Activated naive CD8-positive, alpha-beta T cell (primary cell): ENCODE results near the gene KCNJ3.

Experiments
- H3K27ac Mint-ChIP-seq: one replicate; pipeline ENCODE4 v1.8.0; 2021; ENCODE audit warnings: mixed read lengths
- H3K27me3 Mint-ChIP-seq: one replicate; pipeline ENCODE4 v1.8.0; 2021; ENCODE audit warnings: mixed read lengths
- H3K36me3 Mint-ChIP-seq: one replicate; pipeline ENCODE4 v1.8.0; 2021; ENCODE audit warnings: mixed read lengths
- H3K4me1 Mint-ChIP-seq: one replicate; pipeline ENCODE4 v1.8.0; 2021; ENCODE audit warnings: low read depth, mixed read lengths
- H3K4me3 Mint-ChIP-seq: one replicate; pipeline ENCODE4 v1.8.0; 2021; ENCODE audit warnings: mild to moderate bottlenecking, mixed read lengths
- H3K9me3 Mint-ChIP-seq: one replicate; pipeline ENCODE4 v1.8.0; 2021; ENCODE audit warnings: low read depth, mixed read lengths

The KCNJ3 gene

DNA sequence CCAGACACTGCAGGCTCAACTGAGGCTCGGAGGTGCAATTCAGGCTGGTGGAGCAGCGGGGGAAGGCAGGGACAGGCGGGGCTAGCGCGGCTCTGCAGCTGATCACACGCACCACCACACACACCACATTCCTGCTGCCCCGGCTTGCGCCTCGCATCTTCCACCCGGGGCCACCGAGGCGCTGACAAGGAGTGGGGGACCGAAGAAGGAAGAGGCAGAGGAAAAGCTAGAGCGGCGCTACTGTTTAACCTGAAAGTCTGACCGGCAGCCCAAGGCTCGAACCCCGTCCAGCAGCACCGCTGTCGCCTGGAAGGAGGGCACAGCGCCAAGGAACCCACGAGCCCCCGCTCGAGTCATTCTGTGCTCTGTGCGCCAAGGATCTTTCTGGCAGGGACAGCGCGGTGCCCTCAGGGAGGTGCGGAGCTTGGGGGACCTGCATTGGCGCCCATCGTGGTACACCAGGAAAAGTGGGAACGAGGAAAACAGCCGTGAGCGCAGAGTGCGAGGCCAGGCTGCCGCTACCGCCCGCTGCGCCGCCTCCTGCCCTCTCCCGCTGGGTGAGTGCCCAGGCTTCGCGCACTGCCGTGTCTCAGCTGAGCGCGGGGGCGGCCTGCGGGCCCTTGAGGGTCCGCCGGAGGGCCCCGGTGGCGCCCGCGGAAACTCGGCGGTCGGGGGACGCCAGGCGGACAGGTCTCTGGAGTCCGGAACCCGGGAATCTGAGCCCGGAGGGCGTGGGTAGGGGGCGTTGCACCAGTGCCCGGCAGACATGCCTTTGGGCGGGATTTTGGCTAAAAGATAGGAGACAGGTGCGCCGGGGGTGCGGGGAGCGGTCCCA is 860 bp upstream of the KCNJ3 start:
- peaks cover 2% of the 10 kb centered on the region for H3K4me1 Mint-ChIP-seq
- peaks cover 15% of the 10 kb centered on the region for H3K27me3 Mint-ChIP-seq
- H3K27ac Mint-ChIP-seq: no peak overlapping the region
- H3K4me3 Mint-ChIP-seq: peak overlapping the region; percentile 28
- H3K36me3 Mint-ChIP-seq: no peaks in the 10 kb centered on the region
- H3K9me3 Mint-ChIP-seq: no peaks in the 10 kb centered on the region

DNA sequence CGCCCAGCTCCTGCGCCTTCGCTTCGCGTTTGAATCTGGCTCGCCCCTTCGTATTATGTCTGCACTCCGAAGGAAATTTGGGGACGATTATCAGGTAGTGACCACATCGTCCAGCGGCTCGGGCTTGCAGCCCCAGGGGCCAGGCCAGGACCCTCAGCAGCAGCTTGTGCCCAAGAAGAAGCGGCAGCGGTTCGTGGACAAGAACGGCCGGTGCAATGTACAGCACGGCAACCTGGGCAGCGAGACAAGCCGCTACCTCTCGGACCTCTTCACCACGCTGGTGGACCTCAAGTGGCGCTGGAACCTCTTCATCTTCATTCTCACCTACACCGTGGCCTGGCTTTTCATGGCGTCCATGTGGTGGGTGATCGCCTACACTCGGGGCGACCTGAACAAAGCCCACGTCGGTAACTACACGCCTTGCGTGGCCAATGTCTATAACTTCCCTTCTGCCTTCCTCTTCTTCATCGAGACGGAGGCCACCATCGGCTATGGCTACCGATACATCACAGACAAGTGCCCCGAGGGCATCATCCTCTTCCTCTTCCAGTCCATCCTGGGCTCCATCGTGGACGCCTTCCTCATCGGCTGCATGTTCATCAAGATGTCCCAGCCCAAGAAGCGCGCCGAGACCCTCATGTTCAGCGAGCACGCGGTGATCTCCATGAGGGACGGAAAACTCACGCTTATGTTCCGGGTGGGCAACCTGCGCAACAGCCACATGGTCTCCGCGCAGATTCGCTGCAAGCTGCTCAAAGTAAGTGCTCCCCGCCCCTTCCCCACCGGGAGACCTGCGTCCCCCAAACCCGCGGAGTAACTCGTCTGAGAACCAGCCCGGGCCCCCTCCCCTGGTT is 453 bp downstream of the KCNJ3 start:
- peaks cover 15% of the 10 kb centered on the region for H3K27me3 Mint-ChIP-seq
- H3K4me1 Mint-ChIP-seq: peaks cover 2% of the 10 kb centered on the region
- H3K4me3 Mint-ChIP-seq: peak overlapping the region; percentile 21
- H3K27ac Mint-ChIP-seq: no peak overlapping the region
- H3K9me3 Mint-ChIP-seq: no peaks in the 10 kb centered on the region
- H3K36me3 Mint-ChIP-seq: no peaks in the 10 kb centered on the region

DNA sequence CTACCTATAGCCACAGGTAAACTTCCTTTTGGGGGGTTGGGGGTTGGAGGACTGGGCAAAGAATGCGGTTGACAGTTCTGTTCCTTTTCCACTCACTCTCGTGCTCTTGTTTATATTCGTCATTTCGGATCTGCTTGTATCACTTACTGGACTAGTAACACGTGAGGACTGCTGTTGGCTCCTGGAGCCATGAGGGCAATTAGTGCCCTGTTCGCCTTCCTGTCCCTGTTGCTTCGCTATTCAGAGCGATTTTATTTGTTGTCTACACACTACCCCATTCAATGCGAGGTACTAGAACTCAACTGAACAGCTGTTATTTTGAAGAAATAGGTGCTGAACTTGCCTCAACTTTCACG is 1.1 kb downstream of the KCNJ3 start:
- Mint-ChIP-seq H3K9me3 (no peaks in the 10 kb centered on the region), H3K4me1 (peaks cover 2% of the 10 kb centered on the region), H3K27me3 (peaks cover 15% of the 10 kb centered on the region), H3K27ac (no peak overlapping the region), H3K36me3 (no peaks in the 10 kb centered on the region), H3K4me3 (no peak overlapping the region)

DNA sequence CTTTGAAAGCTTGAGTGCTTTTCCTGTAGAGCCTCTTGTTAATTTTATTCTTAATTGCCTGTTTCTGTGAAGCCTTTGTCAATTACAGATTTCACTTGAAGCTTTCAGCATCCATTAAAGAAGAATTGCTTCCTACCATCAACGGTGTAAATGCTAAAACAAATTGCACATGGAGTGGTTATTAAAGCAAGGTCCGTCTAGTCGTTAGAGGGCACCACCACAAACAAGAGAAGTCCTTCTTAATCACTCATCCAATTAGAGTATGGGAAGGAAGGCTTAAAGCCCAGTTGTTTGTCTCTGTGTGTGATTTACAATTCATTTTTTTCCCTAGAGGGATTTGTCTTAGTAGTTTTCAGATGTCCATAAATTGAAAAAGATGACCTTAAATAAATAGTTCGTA is 1.6 kb downstream of the KCNJ3 start:
- Mint-ChIP-seq H3K27me3 (peaks cover 15% of the 10 kb centered on the region), H3K9me3 (no peaks in the 10 kb centered on the region), H3K4me1 (peaks cover 2% of the 10 kb centered on the region), H3K36me3 (no peaks in the 10 kb centered on the region), H3K4me3 (no peak overlapping the region), H3K27ac (no peak overlapping the region)

DNA sequence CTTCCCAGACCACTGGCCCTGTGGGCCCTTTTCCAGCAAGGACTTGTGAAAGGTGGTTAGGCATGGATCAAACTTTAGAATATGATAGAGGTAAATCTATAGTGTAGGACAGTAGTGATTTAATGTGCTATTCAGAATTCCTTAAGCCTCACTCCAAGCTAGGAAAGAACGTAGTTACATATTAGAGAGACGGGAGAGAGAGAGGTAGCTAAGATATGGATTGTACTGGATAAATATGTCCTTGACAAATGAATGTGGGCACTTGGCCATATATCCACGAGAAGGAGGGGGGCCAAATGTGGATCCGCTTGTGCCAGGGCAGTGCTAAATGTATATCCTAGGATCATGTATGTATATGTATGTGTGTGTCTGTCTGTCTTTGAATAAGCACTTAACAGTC is 6.5 kb downstream of the KCNJ3 start:
- Mint-ChIP-seq H3K27ac (no peak overlapping the region), H3K27me3 (peaks cover 2% of the 10 kb centered on the region), H3K9me3 (no peaks in the 10 kb centered on the region), H3K36me3 (no peaks in the 10 kb centered on the region), H3K4me3 (no peak overlapping the region), H3K4me1 (peaks cover 1% of the 10 kb centered on the region)

DNA sequence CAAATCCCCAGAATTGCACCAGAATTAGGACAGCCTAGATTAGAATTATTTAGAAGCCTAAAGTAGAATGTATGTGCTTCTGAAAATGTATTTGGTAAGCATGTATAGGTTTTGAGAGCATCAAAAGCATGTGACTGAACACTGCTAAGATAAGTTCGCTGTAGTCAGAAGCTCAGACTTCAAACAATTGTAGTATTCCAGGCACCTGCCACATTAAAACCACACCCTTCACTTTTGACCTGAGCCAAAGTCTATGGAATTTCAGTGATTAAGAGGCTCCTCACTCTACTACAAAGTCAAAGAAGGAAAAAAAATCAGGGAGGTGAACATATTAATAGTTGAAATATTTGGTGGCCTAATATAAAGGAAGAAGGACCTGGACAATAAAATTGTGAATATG is 8.2 kb downstream of the KCNJ3 start:
- H3K27me3 Mint-ChIP-seq: no peaks in the 10 kb centered on the region
- H3K4me3 Mint-ChIP-seq: no peak overlapping the region
- no peaks in the 10 kb centered on the region for H3K36me3 Mint-ChIP-seq
- H3K4me1 Mint-ChIP-seq: peaks cover 1% of the 10 kb centered on the region
- no peak overlapping the region for H3K27ac Mint-ChIP-seq
- H3K9me3 Mint-ChIP-seq: no peaks in the 10 kb centered on the region

DNA sequence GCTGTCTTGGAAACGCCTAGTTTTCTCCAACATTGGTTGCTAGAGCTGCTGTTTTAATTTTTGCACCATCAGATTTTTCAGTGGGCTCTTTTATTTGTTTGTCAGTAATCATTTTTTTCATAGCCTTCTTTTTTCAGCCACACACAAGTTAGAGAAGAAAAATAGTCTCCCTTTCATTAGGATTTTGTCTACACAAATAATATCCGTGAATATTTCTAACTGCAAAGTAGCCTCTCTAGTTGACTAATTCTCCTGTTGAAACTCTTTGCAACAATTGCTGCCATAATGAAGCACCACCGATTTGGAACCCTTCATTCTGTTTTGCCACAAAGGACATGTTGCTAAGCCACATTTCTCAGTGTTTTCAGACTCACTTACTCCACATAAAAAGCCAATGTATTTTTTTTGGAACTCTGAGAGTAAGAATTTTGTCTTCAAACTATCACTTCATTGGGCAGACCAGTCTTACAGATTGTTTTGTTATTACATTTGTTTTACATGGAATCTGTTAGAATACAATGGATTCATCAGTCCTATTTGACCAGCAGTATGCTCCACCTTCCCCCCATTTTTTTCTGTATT is 9.6 kb downstream of the KCNJ3 start:
- Mint-ChIP-seq H3K9me3 (no peaks in the 10 kb centered on the region), H3K27me3 (no peaks in the 10 kb centered on the region), H3K36me3 (no peaks in the 10 kb centered on the region)

DNA sequence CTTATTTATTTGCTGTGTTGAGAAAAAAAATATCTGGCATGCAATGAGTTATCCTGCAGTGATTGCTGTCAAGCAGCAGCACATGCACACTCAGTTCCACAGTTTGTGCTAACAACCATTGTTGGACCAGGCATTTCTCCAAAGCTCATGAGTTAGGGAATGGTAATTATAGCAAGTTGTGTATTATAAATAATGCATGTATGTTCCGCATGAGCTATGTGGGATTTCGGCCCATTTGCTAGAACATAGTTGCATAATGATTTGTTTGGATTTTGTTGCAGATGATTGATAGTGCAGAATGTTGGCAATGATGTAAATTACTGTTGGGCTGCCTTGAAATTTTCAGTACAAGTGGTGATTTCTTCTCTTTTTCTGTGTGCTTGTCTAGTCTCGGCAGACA is 10.7 kb downstream of the KCNJ3 start:
- H3K27me3 Mint-ChIP-seq: no peaks in the 10 kb centered on the region
- H3K4me1 Mint-ChIP-seq: peaks cover 1% of the 10 kb centered on the region
- H3K36me3 Mint-ChIP-seq: no peaks in the 10 kb centered on the region
- no peaks in the 10 kb centered on the region for H3K9me3 Mint-ChIP-seq
- H3K4me3 Mint-ChIP-seq: no peak overlapping the region
- H3K27ac Mint-ChIP-seq: no peak overlapping the region

More for the DNA sequence above, 9.6 kb downstream of the KCNJ3 start:
- no peak overlapping the region for H3K4me3 Mint-ChIP-seq
- H3K27ac Mint-ChIP-seq: no peak overlapping the region
- H3K4me1 Mint-ChIP-seq: peaks cover 1% of the 10 kb centered on the region

DNA sequence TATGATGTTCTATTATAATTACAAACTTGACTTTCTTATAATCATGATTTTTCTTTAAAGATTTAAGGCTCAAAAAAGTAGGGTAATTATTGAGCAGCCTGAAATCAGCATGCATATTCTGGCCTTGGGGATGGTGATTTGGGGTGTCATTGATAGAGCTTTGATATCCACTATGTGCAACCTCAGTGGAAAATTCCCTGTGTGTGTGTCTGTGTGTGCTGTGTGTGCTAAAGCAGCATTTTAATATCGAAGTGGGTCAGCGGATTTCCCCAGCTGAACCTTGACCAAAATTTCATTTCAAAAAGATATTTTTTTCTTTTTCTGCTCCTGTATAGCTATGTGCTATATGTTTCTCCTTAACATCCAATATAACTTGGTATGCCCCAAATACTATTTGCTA is 11.6 kb downstream of the KCNJ3 start:
- Mint-ChIP-seq H3K9me3 (no peaks in the 10 kb centered on the region), H3K4me1 (peaks cover 1% of the 10 kb centered on the region), H3K27me3 (no peaks in the 10 kb centered on the region), H3K4me3 (no peak overlapping the region), H3K27ac (no peak overlapping the region), H3K36me3 (no peaks in the 10 kb centered on the region)

DNA sequence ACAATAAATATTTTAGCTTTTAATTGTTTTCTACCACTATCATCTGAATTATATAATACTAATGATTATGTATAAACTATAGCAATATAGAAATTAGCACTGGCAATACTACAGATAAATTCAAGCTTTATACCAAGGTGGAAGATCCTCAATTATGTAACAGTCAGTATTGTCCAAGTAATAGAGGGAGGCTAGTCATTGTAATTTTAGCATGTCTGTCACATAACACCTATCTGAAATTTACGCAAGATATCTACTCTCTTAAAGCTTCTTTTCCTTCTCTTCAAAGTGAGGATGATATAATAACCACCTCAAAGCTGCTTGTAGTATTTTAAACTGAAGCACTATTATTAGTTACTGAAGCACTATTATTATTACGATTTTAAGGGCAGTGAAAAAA is 12.2 kb downstream of the KCNJ3 start:
- no peaks in the 10 kb centered on the region for H3K36me3 Mint-ChIP-seq
- H3K4me3 Mint-ChIP-seq: no peak overlapping the region
- H3K9me3 Mint-ChIP-seq: no peaks in the 10 kb centered on the region
- H3K27me3 Mint-ChIP-seq: no peaks in the 10 kb centered on the region
- H3K4me1 Mint-ChIP-seq: peaks cover 1% of the 10 kb centered on the region
- no peak overlapping the region for H3K27ac Mint-ChIP-seq

DNA sequence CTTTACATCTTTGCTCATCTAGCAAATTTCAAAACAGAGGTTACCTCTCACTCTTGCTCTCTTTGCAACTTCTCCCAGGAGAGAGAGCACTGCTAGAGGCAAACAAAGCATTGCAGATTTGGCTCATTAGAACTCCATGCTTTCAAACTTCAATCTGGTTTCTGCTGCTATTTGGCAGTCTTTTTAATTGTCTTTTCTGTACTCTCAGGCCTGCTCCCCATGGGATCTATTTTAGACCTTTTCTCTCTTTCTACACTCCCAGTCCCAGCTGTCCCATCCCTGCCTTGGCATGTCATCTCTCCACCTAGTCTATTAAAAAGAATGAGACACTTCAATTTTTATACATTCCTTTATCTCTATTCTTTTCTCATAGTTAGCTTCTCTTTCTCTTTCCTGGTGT is 15.2 kb downstream of the KCNJ3 start:
- H3K4me1 Mint-ChIP-seq: no peaks in the 10 kb centered on the region
- no peak overlapping the region for H3K4me3 Mint-ChIP-seq
- H3K36me3 Mint-ChIP-seq: no peaks in the 10 kb centered on the region
- H3K9me3 Mint-ChIP-seq: no peaks in the 10 kb centered on the region
- H3K27ac Mint-ChIP-seq: no peak overlapping the region
- no peaks in the 10 kb centered on the region for H3K27me3 Mint-ChIP-seq

DNA sequence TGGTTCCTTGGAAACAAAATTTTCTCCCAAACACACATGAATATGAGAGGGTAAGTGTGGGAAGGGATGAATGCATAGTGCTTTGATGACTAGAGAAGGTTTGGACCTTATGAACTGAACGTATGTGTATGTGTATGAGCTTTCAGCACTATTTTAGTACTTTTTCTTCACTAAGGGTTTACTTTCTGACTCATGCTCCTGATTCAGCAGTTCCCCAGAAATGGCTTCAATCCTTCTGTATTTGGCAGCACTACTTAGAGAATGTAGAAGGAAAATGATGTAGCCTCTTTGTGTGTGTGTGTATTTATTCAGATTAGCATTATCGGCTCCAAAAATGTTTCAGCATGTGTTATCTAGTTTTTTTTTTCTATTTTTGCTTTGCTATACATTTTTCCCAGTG is 22.2 kb downstream of the KCNJ3 start:
- H3K27ac Mint-ChIP-seq: no peak overlapping the region
- no peaks in the 10 kb centered on the region for H3K27me3 Mint-ChIP-seq
- no peaks in the 10 kb centered on the region for H3K4me1 Mint-ChIP-seq
- H3K4me3 Mint-ChIP-seq: no peak overlapping the region
- H3K9me3 Mint-ChIP-seq: peaks cover 7% of the 10 kb centered on the region
- no peaks in the 10 kb centered on the region for H3K36me3 Mint-ChIP-seq

DNA sequence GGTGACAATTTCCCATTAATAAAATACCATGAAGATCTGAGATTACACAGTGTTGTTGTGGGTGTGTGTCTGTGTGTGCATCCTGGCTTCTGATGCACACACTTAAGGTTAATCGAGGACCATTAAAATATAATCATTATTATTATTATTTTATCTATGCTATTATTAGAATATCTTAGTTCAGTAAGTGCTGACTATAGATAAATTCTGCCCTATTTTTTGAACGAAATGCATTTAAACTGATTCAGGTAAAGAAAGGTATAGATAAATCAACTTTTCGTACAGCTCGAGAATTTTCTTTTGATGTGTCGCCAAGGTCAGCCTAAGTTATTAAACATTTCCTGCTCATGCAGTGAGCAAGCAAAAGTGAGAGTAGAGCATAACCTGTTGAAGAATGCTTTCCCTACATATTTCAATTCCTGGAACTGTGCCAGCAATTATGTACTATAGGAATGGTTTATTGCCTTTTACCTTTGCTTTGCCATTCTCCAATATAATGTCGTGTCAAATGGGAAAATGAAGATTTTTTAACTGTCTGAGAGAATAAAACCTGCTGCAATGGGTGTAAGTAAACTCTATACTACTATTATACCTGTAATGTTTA is 25.8 kb downstream of the KCNJ3 start:
- H3K36me3 Mint-ChIP-seq: no peaks in the 10 kb centered on the region
- no peak overlapping the region for H3K4me3 Mint-ChIP-seq
- H3K4me1 Mint-ChIP-seq: no peaks in the 10 kb centered on the region
- no peaks in the 10 kb centered on the region for H3K27me3 Mint-ChIP-seq
- H3K27ac Mint-ChIP-seq: no peak overlapping the region
- peaks cover 7% of the 10 kb centered on the region for H3K9me3 Mint-ChIP-seq

DNA sequence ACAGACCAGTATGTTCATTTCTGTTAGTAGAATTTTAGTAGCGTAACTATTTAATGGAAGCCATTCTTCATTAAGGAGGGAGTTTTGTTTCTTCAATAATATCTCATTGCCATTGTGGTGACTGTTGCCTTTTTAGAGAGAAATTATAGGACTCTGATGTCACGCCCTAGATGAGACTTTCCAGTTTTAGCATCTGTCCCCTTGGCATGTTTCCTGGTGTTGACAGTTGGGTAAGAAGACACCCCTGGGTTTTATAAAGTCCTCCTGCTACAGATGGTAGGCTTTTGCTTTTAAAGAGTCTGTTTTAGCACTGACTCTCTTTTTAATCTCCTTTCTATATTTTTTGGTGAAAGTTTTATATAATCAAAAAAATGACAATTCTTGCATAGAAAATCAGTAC is 41.9 kb downstream of the KCNJ3 start:
- Mint-ChIP-seq H3K9me3 (peaks cover 3% of the 10 kb centered on the region), H3K27ac (no peak overlapping the region), H3K4me3 (no peak overlapping the region), H3K4me1 (no peaks in the 10 kb centered on the region), H3K27me3 (no peaks in the 10 kb centered on the region), H3K36me3 (no peaks in the 10 kb centered on the region)

DNA sequence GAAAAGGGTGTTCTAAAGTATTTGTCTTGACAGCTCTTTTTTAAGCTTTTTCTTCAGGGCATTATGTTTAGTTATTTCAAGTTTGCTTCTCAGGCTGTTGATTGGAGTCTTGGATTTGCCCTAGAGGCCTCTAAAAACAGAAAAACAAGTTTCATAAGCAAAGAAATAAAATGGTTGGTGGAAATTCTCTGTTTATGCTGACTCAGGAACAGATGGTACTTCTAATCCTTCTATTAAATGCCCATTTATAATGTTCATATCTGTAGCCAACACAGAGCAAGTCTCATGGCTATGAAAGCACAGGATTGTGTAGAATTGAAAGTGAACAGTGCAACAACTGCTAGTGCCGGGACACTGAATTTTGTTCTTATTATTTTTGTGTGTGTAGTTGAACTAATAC is 60.4 kb downstream of the KCNJ3 start:
- no peaks in the 10 kb centered on the region for H3K4me1 Mint-ChIP-seq
- no peaks in the 10 kb centered on the region for H3K36me3 Mint-ChIP-seq
- H3K4me3 Mint-ChIP-seq: no peak overlapping the region
- H3K27ac Mint-ChIP-seq: no peak overlapping the region
- H3K27me3 Mint-ChIP-seq: no peaks in the 10 kb centered on the region
- H3K9me3 Mint-ChIP-seq: no peaks in the 10 kb centered on the region
